ENCODE data around the gene MT1A.

Gene MT1A

DNA sequence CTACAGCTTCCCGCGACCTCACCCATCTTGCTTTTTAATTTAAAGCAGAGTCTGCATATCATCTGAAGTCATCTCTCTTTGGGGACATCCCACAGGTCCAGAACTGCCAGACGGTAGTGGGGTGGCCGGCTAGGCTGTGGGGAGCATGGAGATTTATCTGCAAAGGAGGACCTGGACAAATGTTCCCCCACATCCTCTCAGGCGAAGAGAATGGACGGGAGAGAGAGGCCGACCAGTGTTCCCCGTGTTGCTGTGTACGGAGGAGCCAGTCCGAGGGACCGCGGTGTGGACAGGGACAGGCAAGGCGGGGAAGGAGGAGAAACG is 6.7 kb upstream of the MT1A start:
- DNase-seq (ENCODE audit: low spot score), result no peak

DNA sequence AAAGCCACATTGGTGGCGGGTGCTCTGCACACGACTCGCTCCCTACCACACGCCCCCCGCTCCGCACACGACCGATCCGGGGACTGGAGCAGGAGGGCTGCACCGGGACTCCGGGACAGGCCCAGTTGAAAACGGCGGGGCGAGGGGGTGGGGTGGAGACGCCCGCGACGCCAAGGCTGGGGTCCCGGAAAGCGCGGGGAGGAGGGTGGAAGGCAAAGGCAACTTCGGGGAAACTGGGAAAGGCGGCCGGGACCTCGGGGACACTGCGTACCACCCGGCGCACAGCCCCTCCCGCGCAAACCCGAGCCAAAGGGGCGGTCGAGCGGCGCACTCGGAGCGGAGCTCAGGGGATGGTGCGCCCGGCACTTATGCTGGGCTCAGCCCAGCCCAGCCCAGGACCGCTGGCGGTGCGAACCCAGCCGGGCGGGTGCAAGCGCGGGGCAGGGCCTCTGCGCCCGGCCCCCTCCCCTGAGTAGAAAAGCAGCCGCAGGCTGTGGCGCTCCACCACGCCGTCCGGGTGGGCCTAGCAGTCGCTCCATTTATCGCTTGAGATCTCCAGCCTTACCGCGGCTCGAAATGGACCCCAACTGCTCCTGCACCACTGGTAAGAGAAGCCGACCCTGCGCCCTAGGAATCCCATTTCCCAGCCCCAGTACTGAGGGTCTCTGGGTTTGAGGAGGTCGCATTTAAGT is 6.2 kb upstream of the MT1A start, which contains the start of gene MT1M:
Gene MT1M (plus strand): TSS at position 504 of the 692 bp plus-strand sequence. CDS start 73 bp downstream, at position 577.
- DNase-seq (ENCODE audit: low spot score), result no peak

DNA sequence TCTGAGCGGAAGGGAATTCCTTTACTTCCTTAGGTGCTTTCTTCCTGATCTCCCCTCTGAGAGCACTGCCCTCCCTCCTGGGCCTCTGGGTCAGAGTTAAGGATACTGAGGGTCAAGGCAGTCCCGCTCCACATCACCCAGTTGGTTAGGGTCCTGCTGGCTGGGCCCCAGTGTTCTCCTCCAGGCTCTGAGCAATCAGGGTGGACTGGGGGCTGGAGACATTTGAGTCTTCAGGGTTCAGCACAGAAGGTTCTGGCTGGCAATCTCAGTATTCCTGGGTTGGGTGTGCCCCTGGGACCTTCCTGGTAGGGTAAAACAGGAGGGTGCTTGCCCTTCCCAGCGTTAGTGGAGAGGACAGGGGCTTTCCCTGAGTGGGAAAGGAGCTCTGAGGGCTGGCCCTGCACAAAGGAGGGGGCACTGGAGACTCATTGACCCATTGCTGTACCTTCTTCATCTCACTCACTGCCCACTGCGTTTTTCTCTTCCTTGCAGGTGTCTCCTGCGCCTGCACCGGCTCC is 5.6 kb upstream of the MT1A start:
- no peak for DNase-seq (ENCODE audit: low spot score)

DNA sequence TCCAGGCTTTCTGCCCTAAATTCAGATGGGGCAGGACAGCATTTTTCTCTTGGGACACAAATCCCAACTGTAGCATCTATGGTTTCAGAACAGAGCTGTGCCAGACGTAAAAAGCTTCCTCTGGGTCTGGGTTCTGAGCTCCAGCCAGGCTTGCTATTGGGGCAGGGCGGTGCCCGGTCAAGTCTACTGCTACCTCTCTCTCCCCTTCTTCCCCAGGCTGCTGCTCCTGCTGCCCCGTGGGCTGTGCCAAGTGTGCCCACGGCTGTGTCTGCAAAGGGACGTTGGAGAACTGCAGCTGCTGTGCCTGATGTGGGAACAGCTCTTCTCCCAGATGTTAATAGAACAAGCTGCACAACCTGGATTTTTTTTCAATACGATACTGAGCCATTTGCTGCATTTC is 4.9 kb upstream of the MT1A start:
- DNase-seq (ENCODE audit: low spot score), result no peak

DNA sequence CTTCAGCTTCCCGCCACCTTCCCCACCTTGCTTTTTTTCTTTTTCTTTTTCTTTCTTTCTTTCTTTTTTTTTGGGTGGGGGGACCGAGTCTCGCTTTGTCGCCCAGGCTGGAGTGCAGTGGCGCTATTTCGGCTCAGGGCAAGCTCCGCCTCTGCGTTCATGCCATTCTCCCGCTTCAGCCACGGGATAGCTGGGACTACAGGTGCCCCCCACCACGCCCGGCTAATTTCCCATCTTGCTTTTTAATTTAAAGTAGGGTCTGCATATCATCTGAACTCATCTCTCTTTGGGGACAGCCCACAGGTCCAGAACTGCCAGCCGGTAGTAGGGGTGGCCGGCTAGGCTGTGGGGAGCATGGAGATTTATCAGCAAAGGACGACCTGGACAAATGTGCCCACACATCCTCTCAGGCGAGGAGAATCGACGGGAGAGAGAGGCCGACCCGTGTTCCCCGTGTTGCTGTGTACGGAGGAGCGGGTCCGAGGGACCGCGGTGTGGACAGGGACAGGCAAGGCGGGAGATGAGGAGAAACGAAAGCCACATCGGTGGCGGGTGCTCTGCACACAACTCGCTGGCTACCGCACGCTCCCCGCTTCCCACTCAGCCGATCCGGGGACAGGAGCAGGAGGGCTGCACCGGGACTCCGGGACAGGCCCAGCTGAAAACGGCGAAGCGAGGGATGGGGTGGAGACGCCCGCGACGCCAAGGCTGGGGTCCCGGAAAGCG is 3.6 kb upstream of the MT1A start:
- DNase-seq (ENCODE audit: low spot score), result no peak

DNA sequence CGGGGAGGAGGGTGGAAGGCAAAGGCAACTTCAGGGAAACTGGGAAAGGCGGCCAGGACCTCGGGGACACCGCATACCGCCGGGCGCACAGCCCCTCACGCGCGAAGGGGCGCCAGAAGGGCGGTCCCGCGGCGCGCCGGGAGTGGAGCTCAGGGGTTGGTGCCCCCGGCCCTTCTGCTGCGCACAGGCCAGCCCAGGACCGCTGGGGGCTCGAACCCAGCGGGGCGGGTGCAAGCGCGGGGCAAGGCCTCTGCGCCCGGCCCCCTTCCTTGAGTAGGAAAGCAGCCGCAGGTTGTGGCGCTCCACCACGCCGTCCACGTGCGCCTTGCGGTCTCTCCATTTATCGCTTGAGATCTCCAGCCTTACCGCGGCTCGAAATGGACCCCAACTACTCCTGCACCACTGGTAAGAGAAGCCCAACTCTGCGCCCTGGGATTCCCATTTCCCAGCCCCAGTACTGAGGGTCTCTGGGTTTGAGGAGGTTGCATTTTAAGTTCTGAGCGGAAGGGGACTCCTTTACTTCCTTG is 3.0 kb upstream of the MT1A start:
- no peak for DNase-seq (ENCODE audit: low spot score)

DNA sequence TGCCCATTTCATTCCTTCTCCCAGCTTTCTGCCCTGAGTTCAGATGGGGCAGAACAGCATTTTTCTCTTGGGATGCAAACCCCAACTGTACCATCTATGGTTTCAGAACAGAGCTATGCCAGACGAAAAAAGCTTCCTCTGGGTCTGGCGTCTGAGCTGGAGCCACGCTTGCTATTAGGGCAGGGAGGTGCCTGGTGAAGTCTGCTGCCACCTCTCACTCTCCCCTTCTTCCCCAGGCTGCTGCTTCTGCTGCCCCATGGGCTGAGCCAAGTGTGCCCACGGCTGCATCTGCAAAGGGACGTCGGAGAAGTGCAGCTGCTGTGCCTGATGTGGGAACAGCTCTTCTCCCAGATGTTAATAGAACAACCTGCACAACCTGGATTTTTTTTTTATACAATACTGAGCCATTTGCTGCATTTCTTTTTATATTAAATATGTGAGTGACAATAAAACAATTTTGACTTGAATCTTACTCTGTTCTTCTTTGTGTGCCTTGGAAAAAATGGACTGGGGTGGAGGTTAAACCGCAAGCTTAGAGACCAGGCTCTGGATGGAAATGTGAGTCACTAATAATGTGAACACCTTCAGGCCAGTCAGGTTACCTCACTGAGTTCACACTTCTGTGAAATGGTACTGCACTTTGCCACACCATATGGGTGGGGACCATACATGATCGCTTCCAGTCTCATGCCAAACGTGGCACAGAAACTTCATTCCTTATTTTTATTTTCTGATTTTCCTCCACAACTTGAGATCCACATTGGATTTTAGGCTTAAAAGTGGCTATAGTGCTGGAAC is 1.7 kb upstream of the MT1A start:
- DNase-seq (ENCODE audit: low spot score), result no peak

DNA sequence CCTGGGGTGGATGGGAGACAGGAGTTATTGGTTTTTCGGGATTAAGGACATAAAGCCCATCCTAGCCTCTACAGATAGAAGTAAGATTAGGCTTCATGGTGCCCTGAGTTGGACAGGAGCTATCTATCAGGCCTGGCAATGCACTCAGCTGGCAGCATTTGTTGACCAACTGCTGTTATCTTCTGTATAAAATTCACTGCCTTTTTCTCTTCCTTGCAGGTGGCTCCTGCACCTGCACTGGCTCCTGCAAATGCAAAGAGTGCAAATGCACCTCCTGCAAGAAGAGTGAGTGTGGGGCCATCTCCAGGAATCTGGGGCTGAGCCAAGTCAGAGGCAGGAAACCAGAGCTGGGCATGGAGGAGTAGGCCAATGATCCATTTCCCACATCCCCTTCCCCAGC is 579 bp downstream of the MT1A start:
- no peak for DNase-seq (ENCODE audit: low spot score)

DNA sequence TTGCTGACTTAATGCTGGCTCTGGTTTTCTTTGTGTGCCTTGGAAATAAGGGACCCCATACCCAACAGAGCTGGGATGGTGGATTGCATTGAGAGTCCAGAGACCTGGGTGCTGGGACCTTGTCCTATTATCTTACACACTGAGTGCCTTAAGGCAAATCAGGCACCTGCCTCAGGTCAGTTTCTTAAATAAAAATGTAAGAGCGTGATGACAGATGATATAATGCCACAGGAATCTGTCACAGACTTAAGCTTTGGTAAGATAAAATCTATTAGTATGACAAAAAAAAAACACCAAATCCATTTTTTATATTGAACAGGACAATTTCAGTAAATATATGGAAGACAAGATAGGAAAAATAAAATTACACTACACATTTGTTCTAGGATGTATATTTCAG is 1.6 kb downstream of the MT1A start:
- DNase-seq (ENCODE audit: low spot score), result no peak

DNA sequence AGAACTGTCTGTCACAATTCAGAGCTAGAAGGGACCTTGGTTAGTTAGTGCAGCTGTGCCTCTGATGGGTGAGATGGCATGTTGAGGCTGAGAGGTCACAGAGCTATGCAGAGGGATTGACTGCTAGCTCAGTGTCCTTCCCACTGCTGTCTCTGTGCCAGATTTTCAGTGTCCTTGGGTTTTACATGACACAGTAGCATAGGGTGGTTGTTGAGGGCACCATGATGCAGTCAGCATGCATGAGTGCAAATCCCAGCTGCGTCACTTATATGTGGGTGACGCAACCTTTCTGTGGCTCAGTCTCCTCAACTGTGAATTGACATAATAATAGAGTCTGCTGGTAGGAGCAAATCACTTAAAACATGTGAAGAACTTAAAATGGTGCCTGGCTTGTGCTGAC is 2.7 kb downstream of the MT1A start:
- no peak for DNase-seq (ENCODE audit: low spot score)

DNA sequence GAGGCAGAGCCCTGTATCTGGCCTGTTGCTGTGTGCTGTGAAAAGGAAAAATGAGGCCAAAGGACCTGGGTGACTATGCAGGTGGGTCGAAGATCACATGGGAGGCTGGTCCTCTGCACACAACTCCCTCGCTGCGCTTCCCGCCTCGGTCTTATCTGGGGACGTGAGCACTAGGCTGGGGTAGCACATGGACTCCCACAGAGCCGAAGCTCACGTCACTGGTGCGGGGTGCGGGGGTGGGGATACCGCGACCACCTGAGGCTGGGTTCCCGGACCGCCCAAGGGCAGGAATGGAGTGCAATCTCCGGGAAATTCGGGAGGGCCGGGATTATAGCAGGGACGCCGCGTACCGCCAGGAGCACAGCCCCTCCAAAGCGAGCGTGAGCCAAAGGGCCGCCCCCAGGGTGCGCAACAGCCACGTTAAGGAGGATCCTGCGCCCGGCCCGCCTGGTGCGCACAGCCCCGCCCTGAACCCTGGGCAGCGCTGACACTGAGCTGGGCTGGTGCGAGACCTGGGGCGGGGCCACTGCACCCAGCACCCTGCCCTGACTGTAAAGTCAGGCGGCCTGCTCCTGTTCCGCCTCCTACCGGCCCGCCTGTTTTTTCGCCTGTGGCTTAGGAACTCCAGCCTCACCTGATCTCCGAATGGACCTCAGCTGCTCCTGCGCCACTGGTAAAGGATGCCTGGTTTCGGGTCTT is 4.8 kb downstream of the MT1A start:
- peak; percentile 77 for DNase-seq (ENCODE audit: low spot score)

DNA sequence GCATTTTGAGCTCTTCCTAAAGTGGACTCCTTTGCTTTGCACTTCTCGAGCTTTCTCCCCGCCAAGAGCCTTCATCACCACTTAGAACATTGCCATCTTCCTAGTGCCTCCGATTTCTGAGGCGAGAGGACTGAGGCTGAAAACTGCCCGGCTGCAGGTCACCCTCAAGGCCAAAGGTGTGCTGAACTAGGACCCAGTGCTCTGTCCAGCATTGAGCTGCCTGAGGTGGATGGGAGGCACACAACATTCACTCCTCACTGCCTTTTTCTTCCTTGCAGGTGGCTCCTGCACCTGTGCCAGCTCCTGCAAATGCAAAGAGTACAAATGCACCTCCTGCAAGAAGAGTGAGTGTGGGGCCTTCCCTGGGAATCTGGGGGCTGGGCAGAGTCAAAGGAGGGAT is 5.4 kb downstream of the MT1A start:
- no peak for DNase-seq (ENCODE audit: low spot score)

DNA sequence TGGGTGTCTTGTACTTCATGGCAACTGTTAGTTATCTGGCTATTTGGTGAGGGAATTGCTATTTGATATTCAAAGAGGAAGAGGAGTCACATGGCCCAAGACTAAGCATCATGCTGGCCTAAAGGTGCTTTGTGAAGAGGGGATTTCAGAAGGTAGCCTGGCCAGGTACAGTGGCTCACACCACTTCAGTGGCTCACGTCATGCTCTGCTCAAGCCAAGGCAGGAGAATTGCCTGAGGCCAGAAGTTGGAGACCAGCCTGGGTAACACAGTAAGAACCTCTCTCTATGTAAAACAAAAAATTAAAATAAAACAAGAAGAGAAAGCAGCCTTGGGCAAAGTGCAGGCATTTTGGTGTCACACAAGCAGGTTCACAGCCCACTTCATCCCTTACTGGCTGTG is 6.8 kb downstream of the MT1A start:
- DNase-seq (ENCODE audit: low spot score), result no peak

DNA sequence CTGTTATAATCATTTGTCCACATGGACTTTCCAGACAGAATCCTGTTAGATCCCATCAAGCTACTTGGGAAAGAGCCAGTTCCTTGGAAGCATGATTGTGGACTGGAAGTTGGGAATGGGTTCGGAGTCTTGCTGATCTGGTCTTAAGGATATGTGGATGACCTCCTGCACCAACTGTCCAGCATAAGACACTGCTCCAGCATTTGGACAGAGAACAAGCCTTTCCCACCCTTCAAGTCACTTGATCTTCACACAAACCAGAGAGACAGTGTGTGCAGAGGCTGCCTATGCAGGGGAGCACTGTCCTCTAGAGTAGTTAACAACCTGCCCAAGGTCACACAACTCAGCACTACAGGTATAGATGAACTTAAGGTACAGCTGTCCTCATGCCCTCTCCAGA is 7.4 kb downstream of the MT1A start:
- no peak for DNase-seq (ENCODE audit: low spot score)

DNA sequence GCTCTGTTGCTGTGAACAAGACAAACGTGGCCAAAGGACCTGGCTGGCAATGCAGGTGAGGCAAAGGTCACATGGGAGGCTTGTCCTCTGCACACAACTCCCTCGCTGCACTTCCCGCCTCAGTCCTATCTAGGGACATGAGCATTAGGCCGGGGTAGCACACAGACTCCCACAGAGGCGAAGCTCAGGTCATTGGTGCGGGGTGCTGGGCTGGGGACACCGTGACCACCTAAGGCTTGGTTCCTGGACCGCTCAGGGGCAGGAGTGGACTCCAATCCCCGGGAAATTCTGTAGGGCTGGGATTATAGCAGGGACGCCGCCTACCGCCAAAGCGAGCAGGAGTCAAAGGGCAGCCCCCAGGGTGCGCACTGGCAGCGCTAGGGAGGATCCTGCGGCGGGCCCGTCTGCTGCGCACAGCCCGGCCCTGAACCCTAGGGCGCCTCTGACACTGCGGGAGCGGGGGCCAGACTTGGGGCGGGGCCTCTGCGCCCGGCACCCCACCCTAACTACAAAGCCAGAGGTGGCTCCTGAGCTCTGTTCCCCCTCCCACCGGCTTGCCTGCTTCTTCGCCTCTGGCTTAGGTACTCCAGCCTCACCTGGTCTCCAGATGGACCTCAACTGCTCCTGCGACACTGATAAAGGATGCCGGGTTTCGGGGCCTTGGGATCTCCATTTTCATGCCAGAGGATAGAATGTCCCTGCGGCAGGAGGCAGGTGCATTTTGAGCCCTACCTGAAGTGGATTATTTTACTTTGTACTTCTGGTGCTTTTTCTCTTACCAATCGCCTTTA is 9.4 kb downstream of the MT1A start:
- DNase-seq (ENCODE audit: low spot score), result no peak

DNA sequence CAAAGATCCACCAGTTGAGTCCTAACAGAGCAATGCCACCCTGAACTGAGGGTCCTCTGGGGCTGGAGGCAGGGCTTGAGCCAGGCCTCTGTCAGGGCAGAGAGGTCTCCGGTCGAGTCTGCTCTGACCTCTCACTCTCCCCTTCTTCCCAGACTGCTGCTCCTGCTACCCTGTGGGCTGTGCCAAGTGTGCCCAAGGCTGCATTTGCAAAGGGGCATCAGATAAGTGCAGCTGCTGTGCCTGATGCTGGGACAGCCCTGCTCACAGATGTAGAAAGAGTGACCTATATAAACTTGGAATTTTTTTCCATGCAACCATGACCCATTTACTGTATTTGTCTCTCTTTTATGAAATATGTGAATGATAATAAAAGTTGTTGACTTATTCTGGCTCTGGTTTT is 10.8 kb downstream of the MT1A start:
- DNase-seq (ENCODE audit: low spot score), result no peak

DNA sequence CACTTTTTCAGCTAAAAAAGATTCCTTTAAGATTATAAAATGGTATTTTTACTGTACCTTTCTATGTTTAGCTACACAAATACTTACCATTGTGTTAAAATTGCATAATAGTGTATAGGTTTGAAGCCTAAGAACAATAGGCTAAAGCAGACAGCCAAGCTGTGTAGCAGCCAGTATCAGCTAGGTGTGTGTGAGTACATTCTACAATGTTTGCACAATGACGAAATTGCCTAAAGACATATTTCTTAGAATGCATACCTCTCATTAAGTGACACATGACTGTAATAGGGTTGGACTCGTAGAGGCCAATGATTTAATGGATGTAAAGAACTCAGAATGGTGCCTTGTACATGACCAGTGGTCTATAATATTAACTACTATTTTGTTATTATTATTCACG is 11.4 kb downstream of the MT1A start:
- DNase-seq (ENCODE audit: low spot score), result no peak

DNA sequence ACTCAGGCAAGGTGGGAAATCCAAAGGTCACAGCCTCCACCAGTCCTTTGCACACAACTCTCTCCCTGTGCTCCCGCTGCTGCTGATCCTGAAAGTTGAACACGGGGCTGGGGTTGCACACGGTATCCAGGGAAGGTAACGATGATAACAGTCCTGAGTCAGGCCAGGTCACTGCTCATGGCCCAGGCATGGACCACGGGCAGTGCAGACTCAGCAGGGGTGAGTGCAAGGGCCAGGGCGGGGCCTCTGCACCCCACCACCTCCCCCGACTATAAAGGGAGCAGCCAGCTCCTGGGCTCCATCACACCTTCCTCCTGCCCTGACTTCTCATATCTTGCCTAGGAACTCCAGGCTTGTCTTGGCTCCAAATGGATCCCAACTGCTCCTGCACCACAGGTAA is 13.1 kb downstream of the MT1A start, which contains the start of gene MT1B:
Gene MT1B (plus strand): TSS at position 301 of the 400 bp plus-strand sequence. CDS start 68 bp downstream, at position 369.
- DNase-seq (ENCODE audit: low spot score), result no peak

DNA sequence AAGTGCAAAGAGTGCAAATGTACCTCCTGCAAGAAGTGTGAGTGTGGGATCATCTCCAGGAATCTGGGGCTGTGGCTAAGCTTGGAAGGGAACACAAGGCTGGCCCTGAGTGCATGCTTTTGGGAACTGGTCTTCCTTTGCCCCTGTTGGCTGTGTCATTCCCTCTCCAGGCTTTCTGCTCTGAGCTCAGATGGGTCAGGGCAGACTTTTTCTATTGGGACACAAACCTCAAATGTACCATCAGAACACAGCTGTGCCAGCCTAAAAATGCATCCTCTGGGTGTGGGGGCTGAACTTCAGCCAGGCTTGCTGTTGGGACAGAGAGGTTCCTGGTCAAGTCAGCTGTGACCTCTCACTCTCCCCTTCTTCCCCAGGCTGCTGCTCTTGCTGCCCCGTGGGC is 14.1 kb downstream of the MT1A start:
- no peak for DNase-seq (ENCODE audit: low spot score)

DNA sequence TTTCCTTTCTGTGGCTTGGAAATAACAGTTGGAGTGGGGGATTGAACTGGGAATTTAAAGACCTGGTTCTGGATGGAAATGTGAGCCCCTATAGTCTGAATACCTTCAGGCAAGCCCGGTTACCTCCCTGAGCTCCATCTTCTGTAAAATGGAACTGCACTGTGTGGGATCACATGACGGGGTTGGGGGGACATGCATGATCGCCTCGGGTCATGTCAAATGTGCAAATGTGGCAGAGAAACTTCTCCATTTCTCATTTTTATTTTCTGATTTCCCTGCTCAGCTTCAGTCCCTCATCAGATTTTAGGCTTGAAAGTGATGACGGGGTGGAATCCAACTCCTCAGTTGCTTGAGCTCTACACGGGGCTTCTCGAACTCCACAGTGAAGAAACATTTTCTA is 14.8 kb downstream of the MT1A start:
- DNase-seq (ENCODE audit: low spot score), result no peak
